Type B pancreatic cell (in vitro differentiated cells): ENCODE measurements around the gene SLC38A11. TPM values are rescaled to one million over a fixed set of nuclear protein-coding genes. Genes with fewer than 3 reads are reported as not detected.
"Not testable (repeated sequence)": the region's sequence is repeated elsewhere in the genome, so short reads cannot be mapped to it uniquely, and the experiment has no call there.

ENCODE experiments used
- DNase-seq: peaks from one replicate; pipeline ENCODE4 v3.0.0; 2021; ENCODE audit warnings: mixed read lengths; ENCODE audit not compliant: unreplicated experiment; ENCODE audit errors: extremely low spot score
- H3K27ac Mint-ChIP-seq: 2 replicates; pipeline ENCODE4 v1.8.0; 2021; ENCODE audit warnings: mild to moderate bottlenecking, mixed read lengths
- H3K27me3 Mint-ChIP-seq: 2 replicates; pipeline ENCODE4 v1.8.0; 2021; ENCODE audit warnings: mixed read lengths
- H3K36me3 Mint-ChIP-seq: 2 replicates; pipeline ENCODE4 v1.8.0; 2021; ENCODE audit warnings: mixed read lengths
- H3K4me1 Mint-ChIP-seq: one replicate; pipeline ENCODE4 v1.8.0; 2021; ENCODE audit warnings: mixed read lengths; ENCODE audit not compliant: unreplicated experiment
- H3K4me3 Mint-ChIP-seq: 2 replicates; pipeline ENCODE4 v1.8.0; 2021; ENCODE audit warnings: mild to moderate bottlenecking, mixed read lengths
- H3K9me3 Mint-ChIP-seq: 2 replicates; pipeline ENCODE4 v1.8.0; 2021; ENCODE audit warnings: mixed read lengths
- CTCF ChIP-seq: fragments of 200-600 bp; sonication (generic); conservative IDR thresholded peaks from 2 replicates; pipeline ENCODE4 v1.5.0; 2021; ENCODE audit warnings: antibody characterized with exemption, mild to moderate bottlenecking
- long read RNA-seq: library from polyadenylated mRNA; unstranded; transcript quantifications from one replicate; pipeline ENCODE4 v2.0.0, GENCODE V29; 2020
- total RNA-seq: library from RNA; stranded (reverse); gene quantifications from 2 replicates; pipeline ENCODE4 v1.2.1, GENCODE V29; 2021; ENCODE audit warnings: low replicate concordance

SLC38A11 gene
- 3.7 and 13.4 TPM in 2 replicates for total RNA-seq
- long read RNA-seq, partial matches to known transcripts = 1 of 18 reads
- long read RNA-seq, other reads (novel, unspliced or antisense) = 14 of 18 reads

- Mint-ChIP-seq H3K9me3 (no peaks in the 10 kb centered on the region), H3K36me3 (no peaks in the 10 kb centered on the region), H3K4me1 (peaks cover under 1% of the 10 kb centered on the region), H3K27ac (no peak within 1 kb of the TSS), H3K4me3 (peak within 1 kb of the TSS; percentile 68), H3K27me3 (peaks cover 3% of the 10 kb centered on the region)
- no peak for DNase-seq
- no peak for TF ChIP-seq CTCF
Observed at GRCh38 chr2:164954954-164955701, at the start of gene SLC38A11. Gene SLC38A11 (minus strand): TSS chr2:164955525. CDS start chr2:164955247, 278 bp downstream.

GRCh38 chr2:165003443-165004130, 48.3 kb upstream of the SLC38A11 start:
- Mint-ChIP-seq H3K36me3 (no peaks in the 10 kb centered on the region), H3K27me3 (no peaks in the 10 kb centered on the region), H3K4me1 (no peaks in the 10 kb centered on the region), H3K27ac (no peak overlapping the region), H3K9me3 (no peaks in the 10 kb centered on the region), H3K4me3 (no peak overlapping the region)
- no peak for TF ChIP-seq CTCF
- DNase-seq = no peak

GRCh38 chr2:165002638-165003037, 47.3 kb upstream of the SLC38A11 start:
- no peaks in the 10 kb centered on the region for H3K36me3 Mint-ChIP-seq
- DNase-seq = no peak
- no peaks in the 10 kb centered on the region for H3K4me1 Mint-ChIP-seq
- H3K9me3 Mint-ChIP-seq = no peaks in the 10 kb centered on the region
- TF ChIP-seq CTCF = no peak
- H3K27me3 Mint-ChIP-seq = no peaks in the 10 kb centered on the region
- H3K27ac Mint-ChIP-seq = no peak overlapping the region
- no peak overlapping the region for H3K4me3 Mint-ChIP-seq

GRCh38 chr2:164994664-164995299, 39.5 kb upstream of the SLC38A11 start:
- not testable (repeated sequence) for DNase-seq, H3K4me3 Mint-ChIP-seq, H3K9me3 Mint-ChIP-seq, H3K27me3 Mint-ChIP-seq, H3K36me3 Mint-ChIP-seq, H3K27ac Mint-ChIP-seq
- H3K4me1 Mint-ChIP-seq = peaks cover 12% of the 10 kb centered on the region

- DNase-seq = no peak
- H3K27me3 Mint-ChIP-seq = no peaks in the 10 kb centered on the region
- no peak overlapping the region for H3K4me3 Mint-ChIP-seq
- H3K27ac Mint-ChIP-seq = no peak overlapping the region
- H3K4me1 Mint-ChIP-seq = peaks cover 12% of the 10 kb centered on the region
- H3K9me3 Mint-ChIP-seq = no peaks in the 10 kb centered on the region
- H3K36me3 Mint-ChIP-seq = no peaks in the 10 kb centered on the region
- no peak for TF ChIP-seq CTCF
Observed at GRCh38 chr2:164993287-164994016, 38.1 kb upstream of the SLC38A11 start.
